SK-N-DZ (cell line): Measurements from ENCODE around the gene BLVRB.
"Not testable (repeated sequence)": the region's sequence is repeated elsewhere in the genome, so short reads cannot be mapped to it uniquely, and the experiment has no call there.

Source experiments
- DNase-seq: peaks from one replicate; pipeline ENCODE4 v3.0.0-alpha.2; 2015; ENCODE audit warnings: low spot score

BLVRB gene

DNA sequence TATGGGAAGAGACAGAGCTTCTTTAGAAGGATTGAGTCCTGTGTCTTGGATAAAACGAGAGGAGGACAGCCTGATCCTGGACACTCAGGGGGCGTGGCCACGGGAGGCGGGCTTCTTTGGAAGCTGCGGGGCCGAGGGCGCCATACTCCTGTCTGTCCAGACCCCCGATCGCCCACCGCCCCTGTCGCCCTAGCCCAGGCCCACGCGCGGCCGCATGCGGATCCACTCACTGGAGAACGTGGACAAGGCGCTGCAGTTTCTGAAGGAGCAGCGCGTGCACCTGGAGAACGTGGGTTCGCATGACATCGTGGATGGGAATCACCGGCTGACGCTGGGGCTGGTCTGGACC lies 24.3 kb upstream of the BLVRB start:
- no peak for DNase-seq

DNA sequence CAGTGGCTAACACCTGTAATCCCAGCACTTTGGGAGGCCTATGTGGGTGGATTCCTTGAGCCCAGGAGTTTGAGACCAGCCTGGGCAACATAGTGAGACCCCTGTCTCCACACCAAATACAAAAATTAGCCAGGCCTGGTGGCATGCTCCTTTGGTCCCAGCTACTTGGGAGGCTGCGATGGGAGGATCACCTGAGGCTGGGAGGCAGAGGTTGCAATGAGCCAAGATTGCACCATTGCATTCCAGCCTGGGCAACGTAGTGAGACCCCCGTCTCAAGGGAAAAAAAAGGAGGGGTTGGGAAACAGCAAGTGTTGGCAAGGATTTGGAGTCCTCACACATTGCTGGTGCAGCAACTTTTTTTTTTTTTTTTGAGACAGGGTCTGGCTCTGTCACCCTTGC lies 20.5 kb upstream of the BLVRB start:
- DNase-seq: no peak

DNA sequence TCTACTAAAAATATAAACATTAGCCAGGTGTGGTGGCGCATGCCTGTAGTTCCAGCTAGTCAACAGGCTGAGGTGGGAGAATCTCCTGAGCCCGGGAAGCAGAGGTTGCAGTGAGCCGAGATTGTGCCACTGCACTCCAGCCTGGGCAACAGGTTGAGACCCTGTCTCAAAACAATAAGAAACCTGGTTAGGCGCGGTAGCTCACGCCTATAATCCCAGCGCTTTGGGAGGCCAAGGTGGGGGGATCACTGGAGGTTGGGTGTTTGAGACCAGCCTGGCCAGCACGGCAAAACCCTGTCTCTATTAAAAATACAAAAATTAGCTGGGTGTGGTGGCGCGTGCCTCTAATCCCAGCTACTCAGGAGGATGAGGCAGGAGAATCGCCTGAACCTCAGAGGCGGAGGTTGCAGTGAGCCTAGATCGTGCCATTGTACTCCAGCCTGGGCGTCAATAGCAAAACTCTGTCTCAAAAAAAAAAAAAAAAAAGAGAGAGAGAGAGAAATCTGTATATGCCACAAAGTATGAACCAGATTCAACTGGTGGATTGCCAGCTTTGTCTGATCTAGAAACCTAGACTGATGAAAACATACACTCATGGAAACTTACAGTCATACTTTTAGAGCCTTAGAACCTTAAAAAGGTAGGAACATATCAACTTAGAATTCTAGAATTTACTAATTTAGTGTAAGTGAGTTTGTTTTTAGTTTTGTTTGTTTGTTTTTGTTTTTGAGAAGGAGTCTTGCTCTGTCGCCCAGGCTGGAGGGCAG lies 10.5 kb upstream of the BLVRB start:
- DNase-seq: not testable (repeated sequence)

DNA sequence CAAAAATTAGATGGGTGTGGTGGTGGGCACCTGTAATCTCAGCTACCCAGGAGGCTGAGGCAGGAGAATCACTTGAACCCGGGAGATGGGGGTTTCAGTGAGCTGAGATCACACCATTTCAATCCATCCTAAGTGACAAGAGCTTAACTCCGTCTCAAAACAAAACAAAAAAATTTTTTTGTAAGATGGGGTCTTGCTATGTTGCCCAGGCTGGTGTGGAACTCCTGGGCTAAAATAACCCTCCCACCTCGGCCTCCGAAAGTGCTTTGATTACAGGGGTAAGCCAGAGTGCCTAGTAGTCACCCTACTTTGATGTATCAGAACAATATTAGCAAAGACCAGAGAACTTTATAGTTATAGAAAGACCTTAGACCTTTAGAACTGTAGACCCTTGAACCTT lies 9.2 kb upstream of the BLVRB start:
- DNase-seq: no peak

DNA sequence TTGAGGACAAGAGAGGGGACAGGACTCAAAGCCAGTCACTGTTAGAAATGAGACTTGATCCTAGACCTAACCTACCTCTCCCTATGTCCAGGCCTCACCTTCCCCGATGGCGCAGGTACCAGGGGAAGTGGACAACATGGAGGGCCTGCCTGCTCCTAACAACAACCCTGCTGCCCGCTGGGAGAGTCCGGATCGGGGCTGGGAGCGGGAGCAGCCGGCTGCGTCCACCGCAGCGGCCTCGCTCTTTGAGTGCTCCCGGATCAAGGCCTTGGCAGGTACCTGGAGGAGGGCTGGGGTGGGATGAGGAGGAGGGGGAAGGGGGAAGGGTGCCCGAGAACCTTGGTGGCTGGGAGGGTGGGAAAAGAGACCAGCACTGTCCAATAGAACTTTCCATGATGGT lies 7.0 kb upstream of the BLVRB start:
- DNase-seq: no peak

DNA sequence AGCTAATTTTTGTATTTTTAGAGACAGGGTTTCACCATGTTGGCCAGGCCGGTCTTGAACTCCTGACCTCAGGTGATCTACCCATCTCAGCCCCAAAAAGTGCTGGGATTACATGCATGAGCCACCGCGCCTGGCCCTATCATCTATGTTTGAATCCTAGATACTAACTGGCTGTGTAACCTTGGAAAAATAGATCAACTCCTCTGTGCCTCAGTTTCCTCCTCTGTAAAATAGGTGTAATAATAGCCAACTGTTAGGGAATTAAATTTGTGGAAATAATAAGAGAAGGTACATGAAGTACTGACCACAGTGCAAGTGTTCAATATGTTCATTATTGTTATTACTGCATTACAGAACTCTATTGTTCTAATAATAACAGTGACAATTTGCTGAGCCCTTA lies 5.6 kb upstream of the BLVRB start:
- no peak for DNase-seq

DNA sequence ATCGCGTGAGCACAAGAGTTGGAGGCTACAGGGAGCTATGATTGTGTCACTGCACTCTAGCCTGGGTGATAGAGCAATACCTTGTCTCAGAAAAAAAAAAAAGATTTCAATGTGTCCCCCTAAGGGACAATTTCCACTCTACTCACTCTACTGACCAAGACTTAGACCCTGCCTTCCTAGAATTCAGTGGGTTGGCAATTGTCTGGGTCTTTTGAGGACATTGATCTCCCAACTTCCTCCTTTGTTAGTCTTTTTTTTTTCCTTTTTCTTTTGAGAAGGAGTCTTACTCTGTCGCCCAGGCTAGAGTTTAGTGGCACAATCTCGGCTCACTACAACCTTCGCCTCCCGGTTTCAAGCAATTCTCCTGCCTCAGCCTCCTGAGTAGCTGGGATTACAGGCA lies 3.5 kb upstream of the BLVRB start:
- no peak for DNase-seq

DNA sequence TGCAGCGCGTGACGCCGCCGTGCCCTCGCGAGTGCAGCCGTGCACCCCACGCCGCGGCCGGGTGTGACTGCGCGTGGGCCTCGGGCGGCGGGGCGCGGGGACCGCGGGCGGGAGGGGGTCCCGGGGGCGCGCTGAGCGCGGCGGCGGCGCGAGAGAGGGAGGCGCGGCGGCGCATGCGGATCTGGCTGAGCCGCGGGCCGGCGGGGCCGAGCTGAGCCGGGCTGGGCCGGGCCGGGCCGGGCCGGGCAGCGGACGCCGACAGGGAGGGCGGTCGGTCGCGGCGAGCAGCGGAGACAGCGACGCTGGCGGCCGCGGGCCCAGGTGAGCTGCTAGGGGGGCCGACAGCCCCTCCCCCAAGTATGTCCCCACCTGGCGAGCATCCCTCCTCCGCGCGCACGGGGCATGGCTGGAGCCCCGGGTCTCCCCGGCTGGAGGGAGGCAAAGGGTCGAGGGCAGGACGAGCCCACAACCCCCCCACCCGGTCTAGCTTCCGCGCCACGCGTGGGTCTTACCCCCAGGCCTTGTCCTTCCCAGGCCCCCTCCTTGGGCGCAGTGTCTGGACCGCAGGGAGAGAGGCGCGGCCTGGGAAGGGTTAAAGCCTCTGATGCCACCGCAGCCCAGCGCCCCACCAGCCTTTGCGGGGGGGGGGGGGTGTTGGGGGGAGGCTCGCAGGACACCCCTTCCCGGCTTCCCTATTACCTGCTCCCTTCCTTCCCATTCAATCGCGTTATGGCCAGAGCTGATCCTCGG lies 1.6 kb upstream of the BLVRB start, which contains the start of gene SPTBN4:
Gene SPTBN4, plus strand, starts transcription at position 17 of the 750 bp plus-strand sequence. CDS start 5,621 bp downstream, outside the sequence.
- no peak for DNase-seq

DNA sequence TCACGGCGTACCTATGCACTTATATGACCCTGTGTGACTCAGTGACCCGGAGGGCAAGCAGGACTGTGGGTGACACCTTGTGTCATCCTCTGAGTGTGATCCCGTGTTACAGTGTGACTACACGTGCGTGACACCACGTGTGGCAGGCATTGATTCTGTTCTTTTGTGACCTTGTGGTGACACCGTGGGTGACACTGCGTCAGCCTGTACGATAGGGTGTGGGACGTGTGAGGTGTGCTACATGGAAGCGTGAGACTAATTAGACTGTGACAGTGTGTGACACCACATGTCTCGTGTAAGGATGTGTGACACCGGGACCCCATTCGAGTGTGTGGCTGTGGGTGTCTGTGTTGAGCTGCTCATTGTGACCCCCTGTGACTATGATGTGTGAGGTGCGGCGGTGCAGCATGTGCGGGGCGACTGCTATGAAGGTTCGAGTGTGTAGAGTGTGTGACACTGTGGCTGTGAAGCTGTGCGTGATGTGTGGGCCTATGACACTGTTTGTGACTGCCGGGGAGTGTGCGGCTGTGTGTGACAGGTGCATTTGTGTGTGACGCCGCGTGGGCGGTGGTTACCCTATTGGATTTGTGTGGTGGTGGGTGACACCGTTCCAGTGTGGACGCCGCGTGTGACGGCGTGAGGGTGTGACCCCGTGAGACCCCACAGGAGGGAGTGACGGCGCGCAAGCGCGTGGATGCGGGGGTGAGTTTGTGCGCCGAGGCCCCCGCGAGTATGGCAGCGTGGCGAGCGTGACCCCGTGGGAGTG lies 857 bp upstream of the BLVRB start:
- no peak for DNase-seq

DNA sequence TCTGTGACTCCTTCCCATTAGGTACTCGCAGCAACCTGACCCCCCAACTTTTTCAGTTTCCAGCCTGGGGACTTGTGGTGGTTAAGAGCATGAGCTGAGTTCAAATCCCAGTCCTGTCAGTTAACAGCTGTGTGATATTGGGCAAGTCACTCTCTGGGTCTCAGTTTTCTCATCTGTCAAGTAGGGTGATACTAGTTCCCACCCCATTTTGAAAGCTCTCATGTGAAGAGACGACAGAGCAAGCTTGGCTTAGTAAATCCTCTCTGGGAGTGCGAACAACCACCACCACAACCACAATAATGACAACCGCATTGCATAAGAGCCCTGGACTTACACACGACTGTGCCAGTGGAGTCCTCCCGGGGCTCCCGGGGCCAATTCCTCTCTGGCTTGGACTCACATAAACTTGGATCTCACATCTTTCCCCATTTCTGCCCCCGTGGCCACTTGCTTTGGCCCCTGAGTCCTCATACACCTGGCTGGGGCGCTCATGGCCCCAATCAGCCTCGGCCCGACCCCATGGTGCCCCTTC lies 454 bp downstream of the BLVRB start:
- no peak for DNase-seq

DNA sequence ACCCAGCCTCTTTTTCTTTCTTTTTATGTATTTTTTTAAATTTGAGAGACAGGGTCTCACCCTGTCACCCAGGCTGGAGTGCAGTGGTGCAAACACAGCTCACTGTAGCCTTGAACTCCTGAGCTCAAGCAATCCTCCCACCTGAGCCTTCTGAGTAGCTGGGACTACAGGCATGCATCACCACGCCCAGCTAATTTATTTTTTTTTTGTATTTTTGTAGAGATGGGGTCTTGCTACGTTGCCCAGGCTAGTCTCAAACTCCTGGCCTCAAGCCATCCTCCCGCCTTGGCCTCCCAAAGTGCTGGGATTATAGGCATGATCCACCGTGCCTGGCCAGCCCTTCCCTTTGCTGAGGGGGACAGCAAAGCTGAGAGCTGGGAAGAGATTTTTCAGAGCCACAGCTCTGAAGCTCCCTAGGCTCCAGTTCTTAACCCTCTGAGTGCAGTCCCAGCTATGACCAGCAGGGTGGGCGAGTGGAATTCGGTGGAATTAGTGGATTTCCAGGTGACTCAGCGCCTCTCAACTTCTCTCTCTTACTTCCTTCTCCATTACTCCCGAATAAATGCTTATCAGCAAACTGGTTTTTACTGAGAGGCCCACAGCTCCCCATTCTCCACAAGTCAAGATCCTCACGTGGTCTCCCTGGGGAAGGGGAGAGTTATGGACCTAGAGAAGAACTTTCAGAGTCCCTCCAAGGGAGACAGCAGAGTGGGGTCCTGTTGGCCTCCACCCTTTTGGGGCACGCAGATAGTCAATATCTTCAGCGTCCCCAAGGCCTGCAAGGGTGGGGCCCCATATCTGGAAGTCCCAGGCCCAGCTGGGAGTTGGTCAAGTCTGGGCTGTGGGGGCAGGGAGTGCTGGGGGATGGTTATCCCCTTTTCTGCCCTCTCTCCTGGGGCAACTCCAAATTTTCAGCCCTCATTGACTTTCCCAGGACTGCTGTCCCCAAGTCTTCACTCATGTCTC lies 1.2 kb downstream of the BLVRB start:
- DNase-seq: peak; percentile 74

DNA sequence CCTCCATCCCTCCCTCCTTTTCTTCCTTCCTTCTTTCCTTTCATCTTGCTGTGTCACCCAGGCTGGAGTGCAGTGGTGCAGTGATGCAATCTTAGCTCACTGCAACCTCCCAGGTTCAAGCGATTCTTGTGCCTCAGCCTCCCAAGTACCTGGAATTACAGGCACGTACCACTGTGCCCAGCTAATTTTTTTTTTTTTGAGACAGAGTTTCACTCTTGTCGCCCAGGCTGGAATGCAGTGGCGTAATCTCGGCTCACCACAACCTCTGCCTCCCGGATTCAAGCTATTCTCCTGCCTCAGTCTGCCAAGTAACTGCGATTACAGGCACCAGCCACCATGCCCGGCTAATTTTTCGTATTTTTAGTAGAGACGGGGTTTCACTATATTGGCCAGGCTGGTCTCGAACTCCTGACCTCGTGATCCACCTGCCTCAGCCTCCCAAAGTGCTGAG lies 1.9 kb downstream of the BLVRB start:
- not testable (repeated sequence) for DNase-seq

DNA sequence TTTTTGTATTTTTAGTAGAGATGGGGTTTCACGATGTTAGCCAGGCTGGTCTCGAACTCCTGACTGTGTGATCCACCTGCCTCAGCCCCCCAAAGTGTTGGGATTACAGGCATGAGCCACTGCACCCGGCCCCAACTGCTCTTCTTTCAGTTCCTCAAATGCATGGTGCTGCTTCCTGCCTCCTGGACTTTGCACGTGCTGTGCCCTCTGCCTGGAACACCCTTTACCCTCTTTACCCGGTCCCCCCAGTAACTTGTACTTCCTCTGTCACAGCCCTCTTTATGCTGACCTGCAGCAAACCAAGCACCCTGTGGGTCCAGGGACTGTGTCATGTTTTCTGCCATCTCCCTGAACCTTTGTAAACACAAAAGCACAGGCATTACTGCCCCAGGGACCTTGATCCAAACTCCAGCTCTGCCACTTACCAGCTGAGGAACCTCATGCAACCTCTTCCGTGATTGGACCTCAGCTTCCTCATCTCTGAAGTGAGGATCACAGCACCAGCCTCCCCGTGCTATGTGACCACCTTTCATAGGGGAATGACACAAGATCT lies 3.8 kb downstream of the BLVRB start:
- DNase-seq: no peak

DNA sequence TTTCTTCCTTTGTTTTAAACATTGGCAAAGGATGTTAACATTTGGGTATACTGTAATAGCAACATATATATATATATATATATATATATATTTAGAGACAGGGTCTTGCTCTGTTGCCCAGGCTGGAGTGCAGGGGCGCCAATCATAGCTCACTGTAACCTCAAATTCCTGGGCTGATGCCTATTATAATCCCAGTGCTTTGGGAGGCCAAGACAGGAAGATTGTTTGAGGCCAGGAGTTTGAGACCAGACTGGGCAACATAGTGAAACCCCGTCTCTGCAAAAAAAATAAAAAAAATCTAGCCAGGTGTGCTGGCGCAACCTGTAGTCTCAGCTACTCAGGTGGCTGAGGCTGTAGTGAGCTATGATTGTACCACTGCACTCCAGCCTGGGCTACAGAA lies 5.4 kb downstream of the BLVRB start:
- DNase-seq: no peak

DNA sequence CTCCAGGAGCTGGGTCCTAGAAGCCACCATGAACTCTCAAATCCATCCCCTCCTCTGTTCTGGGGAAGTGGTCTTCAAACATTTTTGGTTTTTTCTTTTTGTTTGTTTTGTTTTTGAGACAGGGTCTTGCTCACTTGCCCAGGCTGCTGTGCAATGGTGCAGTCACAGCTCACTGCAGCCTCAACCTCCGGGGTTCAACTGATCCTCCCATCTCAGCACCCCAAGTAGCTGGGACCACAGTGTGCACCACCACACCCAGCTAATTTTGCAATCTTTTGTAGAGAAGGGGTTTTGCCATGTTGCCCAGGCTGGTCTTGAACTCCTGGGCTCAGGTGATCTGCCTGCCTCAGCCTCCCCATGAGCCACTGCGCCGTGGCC lies 7.0 kb downstream of the BLVRB start:
- no peak for DNase-seq

DNA sequence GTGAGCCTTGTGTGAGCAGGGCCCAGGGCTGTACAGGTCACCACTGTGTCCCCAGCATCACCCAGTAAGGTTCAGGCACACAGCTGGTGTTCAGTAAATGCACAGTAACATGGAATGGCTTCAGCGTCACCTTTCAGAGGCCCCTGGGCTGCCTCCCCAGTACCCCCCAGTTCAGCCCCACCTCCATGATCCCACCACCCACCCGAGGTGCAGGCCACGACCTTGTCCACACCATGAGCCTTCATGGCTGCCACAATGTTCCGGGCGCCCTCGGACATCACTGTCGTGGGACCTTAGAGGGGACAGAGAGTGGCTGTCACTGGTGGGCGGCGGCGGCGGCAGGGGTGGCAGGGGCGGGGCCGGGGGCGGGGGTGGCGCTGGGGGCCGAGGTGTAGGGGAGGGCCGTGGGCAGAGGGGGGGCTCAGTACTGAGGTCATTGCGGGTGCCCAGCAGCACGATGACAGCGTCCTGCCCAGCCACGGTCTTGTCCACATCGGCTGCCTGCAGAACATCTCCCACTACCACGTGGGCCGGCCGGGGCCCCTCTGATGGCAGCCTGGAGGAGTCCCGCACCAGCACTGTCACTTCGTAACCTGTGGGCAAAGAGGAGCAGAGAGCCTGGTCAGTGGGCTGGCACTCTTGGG lies 7.5 kb downstream of the BLVRB start:
- DNase-seq: no peak

DNA sequence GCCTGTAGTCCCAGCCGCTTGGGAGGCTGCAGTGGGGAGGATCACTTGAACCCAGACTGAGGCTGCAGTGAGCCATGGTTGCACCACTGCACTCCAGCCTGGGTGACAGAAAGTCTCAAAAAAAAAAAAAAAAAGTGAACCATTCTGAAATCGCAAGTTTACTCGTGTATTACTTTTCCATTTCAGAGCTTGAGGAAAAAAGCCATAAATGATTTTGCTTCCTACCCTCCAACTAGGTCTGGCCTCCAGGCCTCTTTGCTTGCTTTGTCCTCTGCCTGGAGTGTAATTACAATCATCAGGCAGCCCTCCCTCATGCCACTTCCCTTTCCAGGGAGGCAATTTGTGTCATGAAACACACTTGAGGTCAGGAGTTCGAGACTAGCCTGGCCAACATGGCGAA lies 8.5 kb downstream of the BLVRB start:
- no peak for DNase-seq

DNA sequence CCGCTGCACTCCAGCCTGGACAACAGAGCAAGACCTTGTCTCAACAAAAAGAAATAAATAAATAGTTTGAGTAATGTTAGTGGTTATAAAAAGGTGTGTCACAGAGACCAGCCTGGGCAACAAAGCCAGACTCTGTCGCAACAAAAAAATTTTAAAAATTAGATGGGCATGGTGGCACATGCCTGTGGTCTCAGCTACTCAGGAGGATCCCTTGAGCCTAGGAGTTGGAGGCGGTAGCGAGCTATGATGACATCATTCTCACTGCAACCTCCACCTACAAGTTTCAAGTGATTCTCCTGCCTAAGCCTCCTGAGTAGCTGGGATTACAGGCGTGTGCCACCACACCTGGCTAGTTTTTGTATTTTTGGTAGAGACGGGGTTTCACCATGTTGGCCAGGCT lies 11.6 kb downstream of the BLVRB start:
- DNase-seq: not testable (repeated sequence)

DNA sequence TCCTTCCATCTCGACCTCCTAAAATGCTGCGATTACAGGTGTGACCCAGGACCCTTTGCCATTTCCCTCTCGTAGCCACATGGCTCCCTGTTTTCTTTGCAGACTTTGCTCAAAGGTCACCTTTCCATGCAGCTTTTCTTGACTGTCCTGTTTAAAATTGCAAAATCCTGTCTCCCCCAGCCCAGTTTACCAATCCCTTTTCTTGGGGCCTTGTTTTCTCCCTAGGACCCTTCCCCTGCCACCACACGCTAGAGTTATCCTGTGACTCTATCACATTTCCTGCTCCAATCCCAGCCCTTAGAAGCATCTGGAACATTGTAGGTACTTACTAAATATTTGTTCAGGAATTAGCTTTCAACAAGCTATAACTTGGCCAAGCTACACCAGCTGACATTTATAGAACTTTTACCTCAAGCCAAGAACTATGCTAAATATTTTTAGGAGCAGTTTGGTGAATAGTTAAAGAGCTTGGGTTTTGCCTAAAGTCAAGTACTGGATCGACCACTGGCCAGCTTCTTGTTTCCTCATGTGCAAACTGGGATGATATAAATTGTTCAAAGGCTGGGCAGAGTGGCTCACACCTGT lies 12.3 kb downstream of the BLVRB start:
- DNase-seq: no peak

DNA sequence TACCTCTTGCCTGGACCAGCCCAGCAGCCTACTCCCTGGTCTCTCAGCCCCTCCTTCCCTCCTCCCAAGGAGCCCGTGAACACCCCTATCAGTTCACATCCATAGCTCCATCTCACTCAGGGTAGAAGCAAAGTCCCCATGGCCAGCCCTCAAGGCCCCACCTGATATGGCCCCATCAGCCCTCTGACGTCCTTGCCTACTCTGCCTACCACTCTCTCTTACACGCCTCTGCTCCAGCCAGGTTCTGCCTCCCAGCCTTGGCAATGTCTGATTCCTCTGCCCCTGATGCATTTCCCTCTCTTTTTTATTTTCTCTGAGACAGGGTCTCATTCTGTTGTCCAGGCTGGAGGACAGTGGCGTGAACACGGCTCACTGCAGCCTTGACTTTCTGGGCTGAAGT lies 13.5 kb downstream of the BLVRB start:
- DNase-seq: no peak
